Esophagus muscularis mucosa (tissue), 3 donors: ENCODE measurements around the gene ZBTB47.

ENCODE experiments used
- CTCF ChIP-seq, 3 experiments: fragments of 200-600 bp in 2 of 3; fragments of 450-650 bp in 1 of 3; sonication (generic) in 2 of 3; IDR thresholded peaks; one replicate each; pipeline ENCODE4 v1.5.1; 2017 to 2019; ENCODE audit warnings: antibody characterized with exemption in 3 of 3, mild to moderate bottlenecking in 2 of 3, moderate library complexity in 1 of 3
- POLR2A ChIP-seq: fragments of 450-650 bp; IDR thresholded peaks from one replicate; pipeline ENCODE4 v1.6.1; 2017; ENCODE audit warnings: antibody characterized with exemption, moderate library complexity, mild to moderate bottlenecking, low read depth
- POLR2AphosphoS5 ChIP-seq, 2 donors: sonication (generic); formaldehyde crosslinking; IDR thresholded peaks; one replicate each; pipeline ENCODE4 v1.6.1; 2017; ENCODE audit warnings: antibody characterized with exemption in 2 of 2

GRCh38 chr3:42714171-42714852 lies 60.8 kb downstream of the ZBTB47 start:
- TF ChIP-seq POLR2A = no peak
- TF ChIP-seq CTCF (IDR thresholded peaks at IDR 0.05) = no peak
- no peak for TF ChIP-seq POLR2AphosphoS5 (IDR thresholded peaks at IDR 0.05)
